NT2/D1 (cell line): ENCODE results near the gene RPL39.

Experiments
- SUZ12 ChIP-seq: IDR thresholded peaks from 2 replicates; pipeline ENCODE4 v1.6.1; 2011; ENCODE audit not compliant: insufficient read length, insufficient read depth; ENCODE audit errors: extremely low read depth
- YY1 ChIP-seq: IDR thresholded peaks from 2 replicates; pipeline ENCODE4 v1.6.1; 2011; ENCODE audit not compliant: insufficient read length, insufficient read depth
- ZNF274 ChIP-seq: IDR thresholded peaks from 2 replicates; pipeline ENCODE4 v1.6.1; 2011; ENCODE audit warnings: mild to moderate bottlenecking, low read depth, low read length

DNA sequence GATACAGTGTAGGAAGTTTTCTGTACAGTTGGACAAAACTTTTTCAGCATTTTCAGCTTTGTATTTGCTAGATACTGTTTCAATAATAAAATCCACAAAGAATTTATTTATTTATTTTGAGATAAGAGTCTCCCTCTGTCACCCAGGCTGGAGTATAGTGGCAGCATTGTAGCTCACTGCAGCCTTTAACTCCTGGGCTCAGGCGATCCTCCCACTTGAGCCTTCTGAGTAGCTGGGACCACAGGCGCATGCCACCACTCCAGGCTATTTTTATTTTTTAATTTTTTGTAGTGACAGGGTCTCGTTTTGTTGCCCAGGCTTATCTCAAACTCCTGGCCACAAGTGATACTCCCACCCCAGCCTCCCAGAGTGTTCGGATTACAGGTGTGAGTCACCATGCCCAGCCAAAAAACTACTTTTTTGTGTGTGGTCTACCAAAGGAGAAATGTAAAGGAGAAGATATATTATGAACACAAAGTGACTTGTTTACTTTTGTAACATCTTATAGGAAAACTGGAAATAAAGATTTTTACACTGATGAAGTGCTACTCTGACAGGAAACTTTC, 46.1 kb downstream of the RPL39 start:
- TF ChIP-seq SUZ12, result no peak
- TF ChIP-seq ZNF274, result no peak
- no peak for TF ChIP-seq YY1
